SK-N-SH treated with all-trans-retinoic acid at 6 μM for 48 hours (cell line): Measurements from ENCODE around the gene CBFA2T3.

Experiments used
- ARNTL ChIP-seq: fragments of 450-650 bp; formaldehyde crosslinking; IDR thresholded peaks from 2 replicates; pipeline ENCODE4 v1.5.0; 2020; ENCODE audit warnings: low read depth, mild to moderate bottlenecking, moderate library complexity, borderline replicate concordance
- CREB5 ChIP-seq: fragments of 250-450 bp; sonication (Bioruptor Pico); IDR thresholded peaks from 2 replicates; pipeline ENCODE4 v1.5.1; 2020; ENCODE audit warnings: low read depth, mild to moderate bottlenecking, moderate library complexity
- CSDC2 ChIP-seq: fragments of 250-450 bp; sonication (Bioruptor Pico); IDR thresholded peaks from 2 replicates; pipeline ENCODE4 v1.5.0; 2020; ENCODE audit warnings: mild to moderate bottlenecking, moderate library complexity
- OSR1 ChIP-seq: fragments of 250-450 bp; sonication (Bioruptor Pico); IDR thresholded peaks from 2 replicates; pipeline ENCODE4 v1.8.0; 2022; ENCODE audit warnings: moderate library complexity, mild to moderate bottlenecking, inconsistent platforms
- RARB ChIP-seq: fragments of 250-450 bp; sonication (Bioruptor Pico); IDR thresholded peaks from 2 replicates; pipeline ENCODE4 v1.8.0; 2021; ENCODE audit warnings: mild to moderate bottlenecking, moderate library complexity
- TCF4 ChIP-seq: fragments of 250-450 bp; sonication (Bioruptor Pico); IDR thresholded peaks from 2 replicates; pipeline ENCODE4 v1.8.0; 2021; ENCODE audit warnings: mild to moderate bottlenecking, moderate library complexity, borderline replicate concordance
- TSHZ2 ChIP-seq: fragments of 250-450 bp; sonication (Bioruptor Pico); IDR thresholded peaks from 2 replicates; pipeline ENCODE4 v1.5.0; 2020; ENCODE audit warnings: mild to moderate bottlenecking, moderate library complexity
- ZC3H10 ChIP-seq: fragments of 250-450 bp; sonication (Bioruptor Pico); IDR thresholded peaks from 2 replicates; pipeline ENCODE4 v1.5.1; 2021; ENCODE audit warnings: mild to moderate bottlenecking, moderate library complexity
- ZFP30 ChIP-seq: fragments of 450-650 bp; formaldehyde crosslinking; IDR thresholded peaks from 2 replicates; pipeline ENCODE4 v1.5.0; 2022; ENCODE audit warnings: mild to moderate bottlenecking, moderate library complexity
- TF ChIP-seq, protein P1 (sequence below): fragments of 250-450 bp; sonication (Bioruptor Pico); IDR thresholded peaks from 2 replicates; pipeline ENCODE4 v1.8.0; 2020; ENCODE audit warnings: mild to moderate bottlenecking, moderate library complexity, borderline replicate concordance

DNA sequence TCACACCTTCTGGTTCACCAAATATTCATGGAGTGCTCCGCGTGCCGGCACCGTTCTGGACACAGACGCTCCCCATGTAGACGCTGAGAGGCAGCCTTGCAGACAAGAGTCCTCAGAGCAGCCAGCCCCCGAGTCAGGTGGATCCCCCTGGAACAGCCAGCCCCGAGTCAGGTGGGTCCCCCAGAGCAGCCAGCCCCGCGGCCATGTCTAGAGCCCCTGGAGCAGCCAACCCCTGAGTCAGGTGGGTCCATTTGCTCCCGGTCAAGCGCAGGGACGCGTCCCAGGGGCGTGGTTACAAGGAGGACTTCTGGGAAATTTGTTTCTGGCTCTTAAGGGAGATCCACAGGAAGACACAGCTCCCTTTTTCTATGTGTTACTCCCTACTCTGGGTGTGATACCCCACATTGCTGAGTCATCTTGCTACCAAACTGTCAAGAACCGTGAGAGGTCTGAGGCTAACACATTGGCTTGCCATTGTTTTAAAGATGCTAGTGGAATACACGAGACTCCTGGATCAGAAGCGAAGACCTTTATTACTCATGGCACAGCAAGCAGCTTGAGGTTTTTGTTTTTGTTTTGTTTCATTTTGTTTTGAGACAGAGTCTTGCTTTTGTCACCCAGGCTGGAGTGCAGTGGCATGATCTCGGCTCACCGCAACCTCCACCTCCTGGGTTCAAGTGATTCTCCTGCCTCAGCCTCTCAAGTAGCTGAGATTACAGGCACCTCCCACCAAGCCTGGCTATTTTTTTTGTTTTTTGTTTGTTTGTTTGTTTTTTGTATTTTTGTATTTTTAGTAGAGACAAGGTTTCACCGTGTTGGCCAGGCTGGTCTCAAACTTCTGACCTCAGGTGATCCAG, 43.3 kb upstream of the CBFA2T3 start:
- TF ChIP-seq, protein P1, sequence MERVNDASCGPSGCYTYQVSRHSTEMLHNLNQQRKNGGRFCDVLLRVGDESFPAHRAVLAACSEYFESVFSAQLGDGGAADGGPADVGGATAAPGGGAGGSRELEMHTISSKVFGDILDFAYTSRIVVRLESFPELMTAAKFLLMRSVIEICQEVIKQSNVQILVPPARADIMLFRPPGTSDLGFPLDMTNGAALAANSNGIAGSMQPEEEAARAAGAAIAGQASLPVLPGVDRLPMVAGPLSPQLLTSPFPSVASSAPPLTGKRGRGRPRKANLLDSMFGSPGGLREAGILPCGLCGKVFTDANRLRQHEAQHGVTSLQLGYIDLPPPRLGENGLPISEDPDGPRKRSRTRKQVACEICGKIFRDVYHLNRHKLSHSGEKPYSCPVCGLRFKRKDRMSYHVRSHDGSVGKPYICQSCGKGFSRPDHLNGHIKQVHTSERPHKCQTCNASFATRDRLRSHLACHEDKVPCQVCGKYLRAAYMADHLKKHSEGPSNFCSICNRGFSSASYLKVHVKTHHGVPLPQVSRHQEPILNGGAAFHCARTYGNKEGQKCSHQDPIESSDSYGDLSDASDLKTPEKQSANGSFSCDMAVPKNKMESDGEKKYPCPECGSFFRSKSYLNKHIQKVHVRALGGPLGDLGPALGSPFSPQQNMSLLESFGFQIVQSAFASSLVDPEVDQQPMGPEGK (CRISPR knock-in tag): no peak
- TF ChIP-seq ARNTL (no peak), OSR1 (CRISPR knock-in tag) (no peak), CREB5 (CRISPR knock-in tag) (no peak), TCF4 (no peak), TSHZ2 (CRISPR knock-in tag) (no peak), ZFP30 (CRISPR knock-in tag) (no peak), RARB (CRISPR knock-in tag) (no peak), ZC3H10 (no peak), CSDC2 (CRISPR knock-in tag) (no peak)
